ENCODE results near the gene DUXB. TPM values are rescaled to one million over a fixed set of nuclear protein-coding genes. Genes with fewer than 3 reads are reported as not detected.
A peak's percentile ranks its signal among the peaks of the same experiment; 100 is the strongest.

DUXB gene
- total and polyA plus RNA-seq, 2 experiments from 2014 or later: not detected

- no peak for DNase-seq
- Histone ChIP-seq H3K9me2 (ENCODE audit: insufficient read depth) (no peaks in the 10 kb centered on the region), H3K9ac (no peak overlapping the region), H3K79me2 (ENCODE audit: insufficient read depth) (no peaks in the 10 kb centered on the region), H3K9me3 (ENCODE audit: low read depth) (no peaks in the 10 kb centered on the region), H3F3A (ENCODE audit: insufficient read depth) (no peaks in the 10 kb centered on the region), H3K4me3 (no peak overlapping the region), H3K27me3 (replicated peaks; ENCODE audit: insufficient read depth) (no peaks in the 10 kb centered on the region), H4K20me1 (ENCODE audit: insufficient read depth) (no peaks in the 10 kb centered on the region), H3K36me3 (ENCODE audit: low read depth) (no peaks in the 10 kb centered on the region), H2AFZ (no peak overlapping the region), H3K4me1 (ENCODE audit: insufficient read depth) (no peaks in the 10 kb centered on the region), H3K27ac (no peak overlapping the region), H3K4me2 (ENCODE audit: unreplicated experiment) (no peak overlapping the region)
- 0% methylated on average over 1 of the region's 1 CpG for WGBS, 2 experiments (ENCODE audit: low coverage in 1 of 2, low lambda C conversion rate in 2 of 2, missing lambda C conversion rate in 2 of 2)
- TF ChIP-seq EZH2phosphoT487 (IDR thresholded peaks at IDR 0.05; ENCODE audit: insufficient read depth, low read depth): no peak
- no peak for TF ChIP-seq EZH2 (IDR thresholded peaks at IDR 0.05; ENCODE audit: insufficient read depth, poor library complexity, severe bottlenecking)
- in situ Hi-C loops (cut with MboI): no loop called here
These were observed 41.3 kb upstream of the DUXB start for GRCh38 chr16:75742424-75743047.

GRCh38 chr16:75733305-75734211 is 32.3 kb upstream of the DUXB start:
- Histone ChIP-seq H3K27me3 (replicated peaks; ENCODE audit: insufficient read depth) (no peaks in the 10 kb centered on the region), H3K4me3 (peak overlapping the region; percentile 20), H4K20me1 (ENCODE audit: insufficient read depth) (no peaks in the 10 kb centered on the region), H3K36me3 (ENCODE audit: low read depth) (no peaks in the 10 kb centered on the region), H3K9me3 (ENCODE audit: low read depth) (no peaks in the 10 kb centered on the region), H3K9ac (no peak overlapping the region), H3K4me1 (ENCODE audit: insufficient read depth) (peaks cover 20% of the 10 kb centered on the region), H3F3A (ENCODE audit: insufficient read depth) (peaks cover 25% of the 10 kb centered on the region), H3K9me2 (ENCODE audit: insufficient read depth) (no peaks in the 10 kb centered on the region), H3K4me2 (ENCODE audit: unreplicated experiment) (peak overlapping the region; percentile 49), H2AFZ (peak overlapping the region; percentile 32; the same call in 1 of the 2 replicates), H3K27ac (no peak overlapping the region), H3K79me2 (ENCODE audit: insufficient read depth) (no peaks in the 10 kb centered on the region)
- TF ChIP-seq EZH2phosphoT487 (IDR thresholded peaks at IDR 0.05; ENCODE audit: insufficient read depth, low read depth) (no peak), EZH2 (IDR thresholded peaks at IDR 0.05; ENCODE audit: insufficient read depth, poor library complexity, severe bottlenecking) (no peak)
- in situ Hi-C loops (cut with MboI): no loop called here
- WGBS, 2 experiments (ENCODE audit: low coverage in 1 of 2, low lambda C conversion rate in 2 of 2, missing lambda C conversion rate in 2 of 2): 9 to 12% methylated on average over 6 of the region's 6 CpGs
- DNase-seq: peak; percentile 78

GRCh38 chr16:75732871-75733270 is 31.6 kb upstream of the DUXB start:
- no peak overlapping the region for H3K27ac ChIP-seq
- H2AFZ ChIP-seq: 0 out of 2 replicates have a peak overlapping the region, but pooled peaks have one; percentile 32
- DNase-seq: no peak
- in situ Hi-C loops (cut with MboI): no loop called here
- H3K4me2 ChIP-seq (ENCODE audit: unreplicated experiment): peak overlapping the region; percentile 49
- H3K4me1 ChIP-seq (ENCODE audit: insufficient read depth): peaks cover 20% of the 10 kb centered on the region
- H3K9ac ChIP-seq: no peak overlapping the region
- 11 to 15% methylated on average over 2 of the region's 2 CpGs for WGBS, 2 experiments (ENCODE audit: low coverage in 1 of 2, low lambda C conversion rate in 2 of 2, missing lambda C conversion rate in 2 of 2)
- no peaks in the 10 kb centered on the region for H3K9me2 ChIP-seq (ENCODE audit: insufficient read depth)
- TF ChIP-seq EZH2 (IDR thresholded peaks at IDR 0.05; ENCODE audit: insufficient read depth, poor library complexity, severe bottlenecking) (no peak), EZH2phosphoT487 (IDR thresholded peaks at IDR 0.05; ENCODE audit: insufficient read depth, low read depth) (no peak)
- H3K9me3 ChIP-seq (ENCODE audit: low read depth): no peaks in the 10 kb centered on the region
- no peaks in the 10 kb centered on the region for H3K27me3 ChIP-seq (replicated peaks; ENCODE audit: insufficient read depth)
- H3K36me3 ChIP-seq (ENCODE audit: low read depth): no peaks in the 10 kb centered on the region
- peaks cover 25% of the 10 kb centered on the region for H3F3A ChIP-seq (ENCODE audit: insufficient read depth)
- H3K79me2 ChIP-seq (ENCODE audit: insufficient read depth): no peaks in the 10 kb centered on the region
- H3K4me3 ChIP-seq: no peak overlapping the region
- no peaks in the 10 kb centered on the region for H4K20me1 ChIP-seq (ENCODE audit: insufficient read depth)

- H3K27ac ChIP-seq: no peak overlapping the region
- no peaks in the 10 kb centered on the region for H3K4me1 ChIP-seq (ENCODE audit: insufficient read depth)
- H3K36me3 ChIP-seq (ENCODE audit: low read depth): no peaks in the 10 kb centered on the region
- H2AFZ ChIP-seq: no peak overlapping the region
- H3K27me3 ChIP-seq (replicated peaks; ENCODE audit: insufficient read depth): no peaks in the 10 kb centered on the region
- no peaks in the 10 kb centered on the region for H3K9me3 ChIP-seq (ENCODE audit: low read depth)
- H3K9ac ChIP-seq: no peak overlapping the region
- TF ChIP-seq EZH2 (IDR thresholded peaks at IDR 0.05; ENCODE audit: insufficient read depth, poor library complexity, severe bottlenecking) (no peak), EZH2phosphoT487 (IDR thresholded peaks at IDR 0.05; ENCODE audit: insufficient read depth, low read depth) (no peak)
- no peak overlapping the region for H3K4me2 ChIP-seq (ENCODE audit: unreplicated experiment)
- peaks cover under 1% of the 10 kb centered on the region for H3F3A ChIP-seq (ENCODE audit: insufficient read depth)
- H4K20me1 ChIP-seq (ENCODE audit: insufficient read depth): no peaks in the 10 kb centered on the region
- no peak overlapping the region for H3K4me3 ChIP-seq
- in situ Hi-C loops (cut with MboI): no loop called here
- H3K79me2 ChIP-seq (ENCODE audit: insufficient read depth): no peaks in the 10 kb centered on the region
- no peaks in the 10 kb centered on the region for H3K9me2 ChIP-seq (ENCODE audit: insufficient read depth)
- 13 to 18% methylated on average over 3 of the region's 3 CpGs for WGBS, 2 experiments (ENCODE audit: low coverage in 1 of 2, low lambda C conversion rate in 2 of 2, missing lambda C conversion rate in 2 of 2)
- DNase-seq: no peak
These were observed 26.0 kb upstream of the DUXB start for GRCh38 chr16:75727221-75727620.

All from GM23248 (cell line).